ENCODE measurements around the gene TRIM75.
"Not testable (repeated sequence)": the region's sequence is repeated elsewhere in the genome, so short reads cannot be mapped to it uniquely, and the experiment has no call there.

Gene TRIM75

DNA sequence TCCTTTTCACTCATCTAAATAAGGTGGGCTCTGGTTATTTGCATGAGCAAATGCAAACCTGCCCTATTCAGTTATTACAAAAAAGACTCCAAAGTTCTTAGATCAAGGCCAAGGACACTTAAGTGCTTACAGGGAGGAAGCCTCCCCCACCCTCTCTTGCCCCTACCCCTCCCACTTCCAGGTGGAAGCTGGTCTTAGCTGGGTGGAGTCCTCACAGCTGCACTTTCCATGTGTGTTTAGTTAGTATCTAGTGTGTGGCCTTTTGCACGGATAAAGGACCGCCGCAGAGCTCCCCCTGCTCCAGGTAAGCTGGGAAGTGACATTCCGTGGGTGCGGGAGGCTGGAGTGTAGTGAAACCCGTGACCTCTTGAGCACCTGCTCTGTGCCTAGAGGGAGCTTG is at the start of gene TRIM75:
TRIM75 (plus strand) TSS at position 222 of the 400 bp plus-strand sequence. CDS start 5,282 bp downstream, outside the sequence.
- no peak for DNase-seq

DNA sequence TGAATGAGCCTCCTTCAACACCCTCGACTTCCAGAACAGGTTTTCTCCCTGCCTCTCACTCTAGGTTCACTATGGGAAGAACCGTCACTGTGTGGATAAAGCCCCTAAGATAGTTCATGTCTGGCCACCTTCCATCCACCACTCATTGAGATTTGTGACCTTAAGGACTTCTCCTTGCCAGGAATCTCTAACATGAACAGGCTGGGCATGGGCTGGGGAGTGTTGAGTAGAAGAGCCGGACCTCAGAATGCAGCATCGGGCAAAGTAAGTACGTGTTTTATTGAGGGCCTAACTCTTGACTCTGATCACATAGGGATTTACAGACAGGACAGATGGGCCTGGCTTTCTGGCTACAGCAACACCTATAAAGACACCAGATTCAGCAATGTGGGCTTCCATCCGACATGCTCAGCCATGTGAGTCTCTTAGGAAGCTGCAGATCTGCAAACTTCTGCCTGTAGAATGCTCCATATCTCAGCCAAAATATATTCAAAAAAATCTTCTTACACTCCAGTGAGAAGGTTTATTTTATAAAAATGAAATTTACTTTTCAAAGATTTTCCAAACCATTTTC is 48.2 kb upstream of the TRIM75 start:
- no peak for DNase-seq

DNA sequence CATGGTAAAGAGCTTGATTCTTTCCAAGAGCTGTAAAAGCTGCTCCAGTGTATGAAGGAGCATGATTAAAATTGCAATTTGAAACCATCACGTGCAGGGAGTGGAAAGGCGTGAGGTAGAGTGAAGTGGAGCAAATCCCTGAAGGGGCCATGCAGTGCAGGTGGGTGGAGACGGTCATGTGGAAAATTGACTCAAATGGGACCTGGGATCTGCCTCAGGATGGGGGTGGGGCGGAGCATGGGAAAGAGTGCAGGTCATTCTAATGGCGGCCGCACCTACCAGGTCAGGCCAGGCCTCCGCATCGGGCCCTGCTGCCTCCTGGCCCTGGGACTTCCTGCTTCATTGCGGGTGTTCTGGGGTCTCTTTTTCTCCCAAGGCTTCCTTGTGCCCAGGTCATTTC is 47.2 kb upstream of the TRIM75 start:
- DNase-seq = no peak

DNA sequence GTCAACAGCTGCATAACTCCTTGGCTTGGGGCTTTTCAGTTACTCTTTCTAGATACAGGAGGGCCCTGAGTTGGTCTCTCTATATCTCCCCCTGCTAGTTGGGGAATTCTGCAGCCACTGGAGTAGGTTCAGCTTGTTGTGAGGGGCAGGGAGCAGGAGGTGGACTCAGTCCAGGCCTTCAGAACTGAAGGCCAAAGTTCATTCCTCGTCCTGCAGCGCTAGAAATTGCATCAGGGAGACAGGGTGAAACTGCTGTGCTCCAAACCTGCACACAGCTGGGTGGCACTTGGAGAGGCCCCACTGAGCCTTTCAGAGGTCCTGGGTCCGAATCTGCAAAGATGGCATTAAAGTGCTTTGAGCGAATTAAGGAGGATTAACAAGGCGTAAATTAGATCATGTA is 46.8 kb upstream of the TRIM75 start:
- DNase-seq = no peak

DNA sequence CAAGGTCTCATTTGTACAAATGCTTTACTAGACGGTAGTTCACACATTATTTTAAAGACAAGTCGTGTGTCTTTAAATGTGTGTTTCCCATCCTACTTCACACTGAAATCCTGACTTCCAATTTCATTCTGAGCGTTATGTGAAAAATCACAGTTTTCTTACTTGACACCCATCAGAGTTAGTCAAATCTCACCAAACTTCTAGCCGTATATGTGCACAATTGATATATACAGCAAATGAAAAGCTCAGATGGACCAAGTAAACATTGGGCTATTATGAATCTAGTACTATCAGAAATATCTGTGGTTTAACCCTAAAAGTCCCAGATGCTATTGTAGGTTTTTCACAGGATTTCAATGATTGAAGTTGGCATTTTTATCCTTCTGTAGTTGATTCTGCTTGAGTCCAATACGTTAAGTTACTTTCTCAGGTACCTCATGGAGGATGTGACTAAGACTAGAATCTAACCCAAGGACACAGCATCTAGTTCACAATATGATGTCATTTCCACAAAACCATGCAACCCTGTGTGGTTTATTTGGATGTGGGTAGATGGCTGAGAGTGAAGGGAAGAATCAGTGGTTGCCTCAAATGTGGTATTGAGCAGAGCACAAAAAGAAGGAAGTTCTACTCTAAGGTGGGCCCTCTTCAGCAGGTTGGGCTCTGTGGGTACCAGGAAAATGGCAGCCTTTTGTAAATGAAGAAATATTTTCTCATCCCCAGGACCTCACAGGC is 44.0 kb upstream of the TRIM75 start:
- no peak for DNase-seq

DNA sequence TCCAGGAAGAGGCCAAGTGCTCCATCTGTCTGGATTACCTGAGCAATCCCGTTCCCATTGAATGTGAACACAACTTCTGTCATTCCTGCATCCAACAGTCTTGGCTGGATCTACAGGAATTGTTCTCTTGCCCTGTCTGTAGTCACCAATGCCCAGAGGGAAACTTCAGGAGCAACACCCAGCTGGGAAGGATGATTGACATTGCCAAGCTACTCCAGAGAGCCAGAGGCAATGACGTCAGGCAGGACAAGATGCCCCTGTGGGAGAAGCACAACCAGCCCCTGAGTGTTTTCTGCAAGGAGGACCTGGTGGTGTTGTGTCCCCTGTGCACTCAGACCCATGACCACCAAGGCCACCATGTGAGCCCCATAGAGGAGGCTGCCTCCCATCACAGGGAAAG is 43.2 kb upstream of the TRIM75 start:
- DNase-seq = no peak

DNA sequence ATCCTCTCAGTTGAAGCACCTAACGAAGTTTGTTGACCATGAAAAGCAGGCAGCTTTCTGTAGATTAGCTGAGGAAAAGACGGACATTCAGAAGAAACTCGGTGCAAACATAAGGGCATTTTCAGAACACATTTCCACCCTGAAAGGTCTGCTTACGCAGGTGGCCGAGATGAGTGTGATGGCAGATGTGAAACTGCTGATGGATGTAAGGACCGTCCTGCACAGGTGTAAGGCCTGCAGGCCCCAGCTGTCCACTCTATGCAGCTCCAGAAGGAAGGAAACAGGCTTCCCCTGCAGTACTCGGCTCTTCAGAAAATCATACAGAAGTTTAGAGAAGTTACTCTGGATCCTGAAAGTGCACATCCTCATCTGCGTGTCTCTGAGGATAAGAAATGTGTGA is 42.7 kb upstream of the TRIM75 start:
- DNase-seq = no peak

DNA sequence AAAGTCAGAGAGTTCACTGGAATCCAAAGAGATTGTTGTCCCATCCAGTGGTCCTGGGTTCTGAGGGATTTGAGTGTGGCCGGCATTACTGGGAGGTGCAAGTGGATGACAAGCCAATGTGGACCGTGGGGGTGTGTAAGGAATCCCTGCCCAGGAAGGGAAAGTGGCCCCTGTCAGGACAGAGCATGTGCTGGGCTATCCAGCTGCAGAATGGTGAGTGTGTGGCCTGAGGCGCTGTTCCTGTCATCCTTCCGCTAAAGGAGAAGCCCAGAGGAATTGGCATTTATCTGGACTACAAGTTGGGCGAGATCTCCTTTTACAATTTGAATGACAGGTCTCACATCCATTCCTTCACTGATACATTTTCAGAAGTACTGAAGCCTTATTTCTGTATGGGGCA is 42.3 kb upstream of the TRIM75 start:
- no peak for DNase-seq

DNA sequence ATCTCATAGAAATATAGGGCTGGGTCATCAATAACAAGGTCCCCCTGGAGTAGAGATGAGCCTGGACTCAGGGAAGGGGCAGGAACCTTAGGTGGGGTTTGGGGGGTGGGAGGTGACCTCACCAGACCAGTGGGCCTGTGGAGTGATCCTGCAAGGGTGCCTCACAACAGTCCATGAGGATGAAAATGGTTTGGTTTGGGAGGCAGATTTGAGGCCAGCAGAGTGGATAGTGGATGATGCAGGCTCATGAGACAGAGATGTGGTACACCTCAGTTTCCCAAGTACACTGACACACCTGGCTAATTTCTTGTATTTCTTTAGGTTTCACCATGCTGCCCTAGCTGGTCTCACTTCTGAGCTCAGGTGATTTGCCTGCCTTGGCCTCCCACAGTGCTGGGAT is 40.0 kb upstream of the TRIM75 start:
- DNase-seq = no peak

DNA sequence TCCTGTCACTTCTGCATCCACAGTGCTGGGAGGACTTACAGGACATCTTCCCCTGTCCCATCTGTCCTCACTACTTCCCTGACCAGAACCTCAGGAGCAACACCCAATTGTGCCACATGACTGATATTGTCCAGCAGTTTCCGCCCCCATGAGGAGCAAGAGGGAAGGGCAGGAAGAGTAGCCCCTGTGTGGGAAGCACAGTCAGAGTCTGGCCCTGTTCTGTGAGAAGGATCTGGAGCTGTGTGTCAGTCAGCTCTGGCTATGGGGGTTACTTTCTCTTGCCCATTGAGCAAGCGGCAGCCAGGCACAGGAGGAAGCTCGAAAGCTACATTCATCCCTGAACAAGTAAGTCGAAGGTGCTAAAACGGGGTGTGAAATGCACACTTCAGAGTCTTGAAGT is 36.7 kb upstream of the TRIM75 start:
- no peak for DNase-seq

DNA sequence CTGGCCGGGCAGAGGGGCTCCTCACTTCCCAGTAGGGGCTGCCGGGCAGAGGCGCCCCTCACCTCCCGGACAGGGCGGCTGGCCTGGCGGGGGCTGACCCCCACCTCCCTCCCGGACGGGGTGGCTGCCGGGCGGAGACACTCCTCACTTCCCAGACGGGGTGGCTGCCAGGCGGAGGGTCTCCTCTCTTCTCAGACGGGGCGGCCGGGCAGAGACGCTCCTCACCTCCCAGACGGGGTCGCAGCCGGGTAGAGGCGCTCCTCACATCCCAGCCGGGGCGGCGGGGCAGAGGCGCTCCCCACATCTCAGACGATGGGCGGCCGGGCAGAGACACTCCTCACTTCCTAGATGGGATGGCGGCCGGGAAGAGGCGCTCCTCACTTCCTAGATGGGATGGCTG is 33.7 kb upstream of the TRIM75 start:
- DNase-seq = not testable (repeated sequence)

DNA sequence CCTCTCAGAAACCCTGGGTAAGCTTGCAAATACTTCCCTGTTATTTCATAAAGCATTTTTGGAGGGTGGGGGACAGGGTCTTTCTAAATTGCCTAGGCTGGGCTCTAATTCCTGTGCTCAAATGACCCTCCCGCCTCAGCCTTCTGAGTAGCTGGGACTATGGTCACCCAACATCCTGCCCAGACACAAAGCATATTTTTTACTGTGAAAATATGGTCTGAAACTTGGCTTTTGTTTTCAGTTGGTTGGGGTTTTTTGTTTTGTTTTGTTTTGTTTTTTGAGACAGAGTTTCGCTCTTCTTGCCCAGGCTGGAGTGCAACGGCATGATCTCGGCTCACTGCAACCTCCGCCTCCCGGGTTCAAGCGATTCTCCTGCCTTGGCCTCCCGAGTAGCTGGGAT is 27.9 kb upstream of the TRIM75 start:
- DNase-seq = not testable (repeated sequence)

DNA sequence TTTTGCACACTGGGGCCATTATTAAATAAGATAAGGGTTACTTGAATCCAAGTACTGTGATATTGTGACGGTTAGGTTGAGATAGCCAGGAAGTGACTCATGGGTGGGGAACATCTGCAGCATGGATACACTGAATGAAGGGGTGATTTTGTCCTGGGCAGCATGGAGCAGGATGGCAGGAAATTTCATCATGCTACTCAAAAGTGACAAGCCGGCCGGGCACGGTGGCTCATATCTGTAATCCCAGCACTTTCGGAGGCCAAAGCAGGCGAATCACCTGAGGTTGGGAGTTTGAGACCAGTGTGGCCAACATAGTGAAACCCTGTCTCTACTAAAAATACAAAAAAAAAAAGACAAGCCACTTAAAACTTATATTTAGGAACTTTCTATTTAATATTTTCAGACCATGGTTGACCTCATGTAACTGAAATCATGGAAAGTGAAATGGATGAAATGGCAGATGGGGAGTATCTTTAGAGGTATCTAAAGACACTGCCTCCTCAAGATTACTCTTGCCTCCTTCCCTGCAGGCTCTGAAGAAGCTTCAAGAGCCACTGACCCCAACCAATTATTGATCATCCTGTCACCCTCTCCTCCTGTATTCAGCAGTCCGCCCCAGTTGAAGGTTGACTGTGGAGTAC is 25.8 kb upstream of the TRIM75 start:
- no peak for DNase-seq

DNA sequence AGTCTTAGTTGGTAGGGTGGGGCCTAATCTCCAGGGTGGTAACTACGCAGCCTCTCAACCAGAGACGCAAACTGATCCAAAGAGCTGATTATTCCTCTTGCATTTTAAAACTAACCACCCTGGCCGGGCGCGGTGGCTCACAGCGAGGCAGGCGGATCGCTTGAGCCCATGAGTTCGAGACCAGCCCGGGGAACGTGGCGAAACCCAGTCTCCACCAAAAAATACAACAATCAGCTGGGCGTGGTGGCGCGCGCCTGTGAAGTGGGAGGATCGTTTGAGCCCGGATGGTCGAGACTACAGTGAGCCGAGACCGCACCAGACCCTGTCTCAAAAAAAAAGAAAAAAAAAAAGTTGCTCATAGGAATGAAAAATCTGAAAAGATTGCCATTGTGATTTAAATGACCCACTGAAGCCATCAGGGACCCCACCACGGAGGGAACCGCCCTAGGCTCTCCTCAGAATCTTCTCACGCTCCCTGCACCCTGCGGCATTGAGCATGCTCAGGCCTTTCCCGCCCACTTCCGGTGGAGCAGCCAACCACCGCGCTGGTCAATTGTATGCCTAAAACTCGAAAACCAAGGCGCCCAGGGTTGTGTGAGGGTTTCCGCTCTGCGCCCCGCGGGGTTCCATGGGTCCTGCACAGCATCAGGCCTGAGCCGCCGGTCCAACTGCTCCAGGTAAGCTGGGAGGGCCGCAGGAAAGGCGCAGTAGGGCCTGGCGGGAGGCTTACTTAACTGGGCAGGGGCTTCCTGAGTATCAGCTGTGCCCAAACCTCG is 22.0 kb upstream of the TRIM75 start, which contains the start of gene TRIM60:
TRIM60 (plus strand) TSS at position 564 of the 776 bp plus-strand sequence. CDS start 8,074 bp downstream, outside the sequence.
- DNase-seq = no peak

DNA sequence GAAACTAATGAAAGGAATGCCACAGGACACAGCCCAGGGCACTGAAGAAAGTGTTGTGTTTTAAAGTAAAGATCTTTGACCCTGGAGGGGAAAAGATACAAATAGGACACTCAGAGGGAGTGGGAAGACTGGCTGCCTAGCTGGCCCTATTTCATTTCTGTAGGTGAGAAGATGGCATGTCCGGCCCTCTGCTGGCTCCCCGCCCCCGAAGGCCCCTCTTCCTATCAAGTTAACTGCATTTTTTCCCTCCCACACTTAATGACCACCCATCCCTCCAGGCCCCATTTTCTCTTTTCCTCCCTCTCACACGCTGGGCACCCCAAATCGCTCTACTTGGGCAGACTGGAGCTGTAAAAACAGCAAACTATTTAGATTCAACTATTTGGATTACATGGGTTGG is 5.5 kb upstream of the TRIM75 start:
- no peak for DNase-seq

DNA sequence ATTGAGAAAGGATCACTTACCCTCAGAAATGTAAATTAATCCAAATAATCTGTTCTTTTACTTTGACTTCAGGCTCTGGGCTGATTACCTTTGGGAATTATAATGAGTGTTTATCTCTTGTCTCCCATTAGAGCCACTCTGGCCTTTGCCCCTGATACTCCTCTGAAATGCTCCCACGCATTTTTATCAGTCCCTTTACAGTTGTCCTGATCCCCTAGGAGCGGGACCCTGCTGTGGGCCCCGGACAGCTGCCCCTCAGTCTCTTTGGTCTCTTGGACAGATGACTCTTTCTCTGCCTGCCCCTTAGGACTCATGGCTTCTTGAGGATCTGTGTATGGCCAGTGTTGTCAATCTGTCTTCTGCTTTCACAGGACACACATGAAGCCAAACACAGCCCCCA is 1.0 kb upstream of the TRIM75 start:
- DNase-seq = no peak

DNA sequence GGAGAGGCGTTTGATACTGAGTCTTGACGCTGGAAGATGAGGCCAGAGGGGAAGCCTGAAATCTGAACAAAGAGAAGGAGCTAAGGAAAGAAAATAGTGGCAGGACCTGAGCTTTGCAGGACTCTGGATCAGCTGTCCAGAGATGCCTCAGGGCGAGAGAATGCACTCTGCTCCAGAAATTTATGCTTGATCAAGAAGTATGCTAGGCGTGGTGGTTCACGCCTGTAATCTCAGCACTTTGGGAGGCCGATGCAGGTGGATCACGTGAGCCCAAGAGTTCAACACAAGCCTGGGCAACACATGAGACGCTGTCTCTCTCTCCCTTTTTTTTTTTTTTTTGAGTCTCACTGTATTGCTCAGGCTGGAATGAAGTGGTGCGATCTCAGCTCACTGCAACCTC is 1.9 kb downstream of the TRIM75 start:
- no peak for DNase-seq

DNA sequence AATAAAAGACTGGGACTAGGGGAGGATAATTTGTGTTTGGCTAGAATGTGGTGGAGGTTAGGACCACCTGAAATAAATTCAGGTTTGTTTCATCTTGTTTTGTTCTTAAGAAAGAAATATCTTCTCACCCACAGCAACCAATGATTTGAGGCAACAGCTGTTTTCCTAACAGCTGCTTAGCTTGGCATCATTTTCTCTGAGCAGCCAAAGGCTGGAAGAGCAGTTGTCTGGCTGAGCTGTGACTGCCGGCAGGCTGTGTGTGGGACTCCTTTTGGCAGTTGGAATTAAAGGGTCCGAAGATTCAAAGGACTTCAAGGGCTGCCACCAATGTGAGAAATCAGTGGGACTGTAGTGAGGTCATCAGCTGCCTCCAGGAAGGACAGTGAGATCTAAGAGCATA is 5.0 kb downstream of the TRIM75 start:
- DNase-seq = no peak

DNA sequence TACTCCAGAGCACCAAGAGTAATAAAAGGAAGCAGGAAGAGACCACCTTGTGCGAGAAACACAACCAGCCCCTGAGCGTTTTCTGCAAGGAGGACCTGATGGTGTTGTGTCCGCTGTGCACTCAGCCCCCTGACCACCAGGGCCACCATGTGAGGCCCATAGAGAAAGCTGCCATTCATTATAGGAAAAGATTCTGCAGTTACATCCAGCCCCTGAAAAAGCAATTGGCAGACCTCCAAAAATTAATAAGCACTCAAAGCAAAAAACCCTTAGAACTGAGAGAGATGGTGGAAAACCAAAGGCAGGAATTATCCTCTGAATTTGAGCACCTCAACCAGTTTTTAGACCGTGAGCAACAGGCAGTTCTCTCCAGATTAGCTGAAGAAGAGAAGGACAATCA is 5.7 kb downstream of the TRIM75 start:
- DNase-seq = no peak

DNA sequence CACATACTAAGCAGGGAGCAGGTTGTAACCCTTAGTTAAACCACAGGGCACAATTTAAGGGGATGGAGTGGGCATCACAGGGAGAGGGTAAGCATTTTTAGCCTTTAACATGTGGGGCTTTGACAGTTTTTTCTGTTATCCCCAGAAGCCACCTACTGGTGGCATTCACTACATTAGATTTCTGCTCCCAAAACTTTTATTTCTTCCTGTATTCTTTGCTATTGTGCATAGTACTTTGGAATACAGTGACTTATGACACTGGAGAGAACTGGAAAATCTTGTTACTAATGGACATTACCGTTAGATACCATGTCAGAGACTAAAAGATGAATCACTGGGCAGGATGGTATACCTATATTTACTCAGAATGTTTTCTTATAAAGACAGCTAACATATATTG is 7.3 kb downstream of the TRIM75 start:
- DNase-seq = no peak

DNA sequence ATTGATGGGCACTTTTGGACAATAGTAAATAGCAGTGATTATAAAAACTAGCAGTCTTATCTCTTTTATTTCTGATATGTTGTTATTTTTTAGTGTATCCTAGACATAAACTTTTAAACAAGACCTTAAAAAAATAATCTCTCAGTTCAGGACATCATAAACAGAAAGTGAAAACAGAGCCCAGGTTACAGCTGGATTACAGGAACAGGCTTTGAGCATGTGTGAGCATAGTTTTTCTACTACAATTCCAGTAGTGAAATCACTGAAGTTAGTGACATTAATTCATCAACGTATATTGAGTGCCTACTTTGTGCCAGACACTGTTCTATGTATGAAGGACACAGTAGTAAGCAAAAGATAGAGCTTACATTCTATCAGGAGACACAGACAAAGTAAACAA is 16.9 kb downstream of the TRIM75 start:
- no peak for DNase-seq

DNA sequence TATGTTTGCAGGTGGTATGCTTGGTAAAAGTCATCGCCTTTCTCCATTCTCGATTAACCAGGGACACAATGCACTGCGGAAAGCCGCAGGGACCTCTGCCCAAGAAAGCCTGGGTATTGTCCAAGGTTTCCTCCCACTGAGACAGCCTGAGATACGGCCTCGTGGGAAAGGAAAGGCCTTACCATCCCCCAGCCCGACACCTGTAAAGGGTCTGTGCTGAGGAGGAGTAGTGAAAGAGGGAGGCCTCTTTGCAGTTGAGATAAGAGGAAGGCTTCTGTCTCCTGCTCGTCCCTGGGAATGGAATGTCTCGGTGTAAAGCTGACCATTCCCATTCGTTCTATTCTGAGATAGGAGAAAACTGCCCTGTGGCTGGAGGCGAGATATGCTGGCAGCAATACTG is 19.7 kb downstream of the TRIM75 start:
- not testable (repeated sequence) for DNase-seq

DNA sequence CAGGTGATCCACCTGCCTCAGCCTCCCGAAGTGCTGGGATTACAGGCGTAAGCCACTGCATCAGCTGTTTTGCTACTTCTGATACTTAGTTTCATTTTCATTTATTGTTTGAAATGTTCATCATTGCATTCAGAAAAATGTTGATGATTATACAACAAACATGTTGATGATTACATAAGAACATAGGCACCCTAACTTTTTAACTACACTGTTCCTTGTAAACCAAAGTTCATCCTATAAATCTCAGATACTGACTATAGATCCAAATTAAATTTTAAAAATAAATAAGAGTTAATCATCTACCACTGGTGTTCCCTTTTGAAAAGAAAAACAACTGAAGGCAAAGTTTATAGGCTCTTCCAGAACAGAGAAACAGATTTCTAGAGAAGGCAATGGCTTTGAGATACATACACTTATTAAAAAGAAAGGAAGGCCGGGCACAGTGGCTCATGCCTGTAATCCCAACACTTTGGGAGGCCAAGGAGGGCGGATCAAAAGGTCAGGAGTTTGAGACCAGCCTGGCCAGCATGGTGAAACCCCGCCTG is 23.4 kb downstream of the TRIM75 start:
- no peak for DNase-seq
